ENCODE results near the gene ATXN10. TPM values are rescaled to one million over a fixed set of nuclear protein-coding genes. Genes with fewer than 3 reads are reported as not detected.

The ATXN10 gene
- total and polyA plus RNA-seq, 2 of the 8 experiments (the other 6 are each of a cell fraction or from before 2014, with no cell fraction given), result 134 to 210 TPM

DNA sequence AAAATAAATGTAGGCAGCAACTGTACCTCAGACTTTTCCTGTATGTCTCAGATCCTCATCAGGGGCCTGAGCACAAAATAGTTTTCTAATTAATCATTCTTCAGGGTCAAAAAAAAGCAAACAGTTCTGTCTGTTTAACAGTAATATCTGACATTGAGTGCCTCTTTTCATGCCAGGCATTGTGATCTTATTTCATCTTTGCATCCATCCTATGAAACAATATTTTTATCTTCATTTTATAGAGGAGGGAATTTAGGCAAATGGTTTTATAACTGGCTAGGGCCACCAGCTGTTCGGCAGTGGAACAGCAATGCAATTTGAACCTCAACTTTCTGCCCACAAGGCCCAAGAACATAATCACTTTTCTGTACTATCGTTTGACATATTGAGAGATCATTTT lies 159.8 kb downstream of the ATXN10 start:
- Histone ChIP-seq H2BK5ac (ENCODE audit: low read depth, low read length) (no peak overlapping the region), H3K56ac (replicated peaks; ENCODE audit: insufficient read length, low read depth, low read length) (no peak overlapping the region), H3K36me3 (ENCODE audit: control insufficient read depth in 2 of 4, insufficient read depth in 4 of 4, low read length in 3 of 4) (peaks cover 0 to 10% (median 0%) of the 10 kb centered on the region in 4 experiments; a peak in 2 of 8 replicates), H4K8ac (ENCODE audit: extremely low read depth, insufficient read depth, low read length) (no peak overlapping the region), H3K4me1 (replicated peaks in 1 of 4; ENCODE audit: control insufficient read depth in 3 of 4, insufficient read depth in 4 of 4, low read length in 3 of 4) (peaks cover 0 to 5% (median 0%) of the 10 kb centered on the region in 4 experiments; a peak in 1 of 7 replicates), H4K91ac (replicated peaks; ENCODE audit: insufficient read length, low read length) (no peak overlapping the region), H3K14ac (ENCODE audit: insufficient read length) (no peak overlapping the region), H4K20me1 (replicated peaks in 1 of 2; ENCODE audit: control insufficient read depth in 1 of 2, insufficient read depth in 2 of 2, low read length in 2 of 2) (peaks cover 4 to 6% of the 10 kb centered on the region in 2 experiments), H3K27me3 (replicated peaks in 1 of 4; ENCODE audit: control insufficient read depth in 3 of 4, extremely low read depth in 1 of 4, insufficient read depth in 3 of 4, low read length in 3 of 4) (no peaks in the 10 kb centered on the region), H3K27ac (ENCODE audit: low read depth, low read length) (no peak overlapping the region), H3K79me1 (ENCODE audit: low read depth, low read length) (no peaks in the 10 kb centered on the region), H3K79me2 (ENCODE audit: control insufficient read depth in 1 of 2, insufficient read depth in 2 of 2, low read length in 2 of 2) (no peaks in the 10 kb centered on the region), H2BK20ac (ENCODE audit: low read length) (no peak overlapping the region), H3K4me2 (ENCODE audit: insufficient read depth in 1 of 2, low read depth in 2 of 2, low read length in 2 of 2) (no peak overlapping the region), H3K9me3 (ENCODE audit: insufficient read depth in 2 of 2, low read depth in 1 of 2, low read length in 1 of 2) (no peaks in the 10 kb centered on the region), H4K5ac (ENCODE audit: insufficient read length, low read depth, low read length) (no peak overlapping the region), H3K4me3 (ENCODE audit: extremely low read depth in 1 of 4, insufficient read depth in 2 of 4, low read depth in 3 of 4, low read length in 4 of 4) (no peak overlapping the region), H2AFZ (ENCODE audit: low read length) (no peak overlapping the region), H2BK15ac (ENCODE audit: low read length) (no peak overlapping the region), H2AK5ac (ENCODE audit: low read depth, low read length) (no peak overlapping the region; the same call in 1 of the 2 replicates), H3K23ac (ENCODE audit: insufficient read length) (no peak overlapping the region), H3K4ac (replicated peaks; ENCODE audit: insufficient read length, low read depth, low read length) (no peak overlapping the region), H3K23me2 (ENCODE audit: low read depth, low read length) (no peaks in the 10 kb centered on the region; the same call in 1 of the 2 replicates), H3K9ac (replicated peaks in 1 of 4; ENCODE audit: extremely low read depth in 1 of 4, low read depth in 3 of 4, low read length in 3 of 4) (no peak overlapping the region), H2BK120ac (replicated peaks; ENCODE audit: low read depth, low read length) (no peak overlapping the region), H2BK12ac (ENCODE audit: low read depth, low read length) (no peak overlapping the region), H3K18ac (ENCODE audit: extremely low read depth, low read length) (no peak overlapping the region)
- 85% methylated on average over 2 of the region's 2 CpGs; no CpG with 5 or more reads in 1 of the 2 experiments for WGBS, 2 experiments (ENCODE audit: extremely low coverage in 1 of 2, insufficient coverage in 1 of 2, insufficient read length in 1 of 2, insufficient replicate concordance in 2 of 2, low coverage in 1 of 2, low lambda C conversion rate in 2 of 2, missing lambda C conversion rate in 1 of 2)
- CTCF ChIA-PET (ENCODE audit: partially characterized antibody), result interaction anchor here (0.7 to 3.1 kb wide), 23 partner anchors 9 to 202 kb away, joined by 3 to 15 read pairs (median 5); no protein-coding TSS in a partner anchor
- no peak for DNase-seq (ENCODE audit: low read depth in 1 of 2, low spot score in 2 of 2)
- FAIRE-seq, result no peak
- POLR2A ChIA-PET (ENCODE audit: partially characterized antibody), result no interaction called here
- TF ChIP-seq SIN3A (conservative IDR thresholded peaks at IDR 0.05 in 1 of 2, IDR thresholded peaks at IDR 0.05 in 1 of 2; ENCODE audit: low read depth in 1 of 2, low read length in 2 of 2), result no peak
- no peak for TF ChIP-seq CTBP2 (IDR thresholded peaks at IDR 0.05; ENCODE audit: borderline replicate concordance, insufficient read depth, insufficient read length, low read length)
- no peak for TF ChIP-seq RNF2 (IDR thresholded peaks at IDR 0.05; ENCODE audit: borderline replicate concordance, low read depth, low read length, missing control alignments, poor library complexity, severe bottlenecking)
- no peak for TF ChIP-seq RXRA (IDR thresholded peaks at IDR 0.05; ENCODE audit: insufficient read depth, low read depth, low read length)
- no peak for TF ChIP-seq NRF1 (IDR thresholded peaks at IDR 0.05; ENCODE audit: low read depth, low read length)
- TF ChIP-seq, protein P1, sequence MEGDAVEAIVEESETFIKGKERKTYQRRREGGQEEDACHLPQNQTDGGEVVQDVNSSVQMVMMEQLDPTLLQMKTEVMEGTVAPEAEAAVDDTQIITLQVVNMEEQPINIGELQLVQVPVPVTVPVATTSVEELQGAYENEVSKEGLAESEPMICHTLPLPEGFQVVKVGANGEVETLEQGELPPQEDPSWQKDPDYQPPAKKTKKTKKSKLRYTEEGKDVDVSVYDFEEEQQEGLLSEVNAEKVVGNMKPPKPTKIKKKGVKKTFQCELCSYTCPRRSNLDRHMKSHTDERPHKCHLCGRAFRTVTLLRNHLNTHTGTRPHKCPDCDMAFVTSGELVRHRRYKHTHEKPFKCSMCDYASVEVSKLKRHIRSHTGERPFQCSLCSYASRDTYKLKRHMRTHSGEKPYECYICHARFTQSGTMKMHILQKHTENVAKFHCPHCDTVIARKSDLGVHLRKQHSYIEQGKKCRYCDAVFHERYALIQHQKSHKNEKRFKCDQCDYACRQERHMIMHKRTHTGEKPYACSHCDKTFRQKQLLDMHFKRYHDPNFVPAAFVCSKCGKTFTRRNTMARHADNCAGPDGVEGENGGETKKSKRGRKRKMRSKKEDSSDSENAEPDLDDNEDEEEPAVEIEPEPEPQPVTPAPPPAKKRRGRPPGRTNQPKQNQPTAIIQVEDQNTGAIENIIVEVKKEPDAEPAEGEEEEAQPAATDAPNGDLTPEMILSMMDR (IDR thresholded peaks at IDR 0.05; ENCODE audit: control extremely low read depth in 1 of 3, insufficient read depth in 1 of 3, low read depth in 1 of 3, low read length in 3 of 3), result peak in 2 of 3 experiments; percentile 15 to 45; a peak in 2 of 4 replicates
- peak; percentile 44 to 48 for TF ChIP-seq RAD21 (IDR thresholded peaks at IDR 0.05 in 1 of 2, conservative IDR thresholded peaks at IDR 0.05 in 1 of 2; ENCODE audit: low read depth in 2 of 2, low read length in 2 of 2)
- TF ChIP-seq RFX5 (IDR thresholded peaks at IDR 0.05; ENCODE audit: borderline replicate concordance, low read depth, low read length), result no peak
- no peak for TF ChIP-seq KDM1A (IDR thresholded peaks at IDR 0.05; ENCODE audit: borderline replicate concordance, low read length)

Data from H1 (cell line).